Lower leg skin (tissue), 3 donors: Measurements from ENCODE around the gene CHD5.

ENCODE experiments used
- POLR2A ChIP-seq, 2 donors: fragments of 450-650 bp; IDR thresholded peaks; one replicate each; pipeline ENCODE4 v1.6.1; 2016 to 2017; ENCODE audit warnings: antibody characterized with exemption in 2 of 2, mild to moderate bottlenecking in 1 of 2, moderate library complexity in 1 of 2
- TF ChIP-seq, protein P1 (sequence below), 3 donors: fragments of 450-650 bp; IDR thresholded peaks; one replicate each; pipeline ENCODE4 v1.5.1; 2016; ENCODE audit warnings: antibody characterized with exemption in 3 of 3, mild to moderate bottlenecking in 3 of 3, moderate library complexity in 2 of 3

DNA sequence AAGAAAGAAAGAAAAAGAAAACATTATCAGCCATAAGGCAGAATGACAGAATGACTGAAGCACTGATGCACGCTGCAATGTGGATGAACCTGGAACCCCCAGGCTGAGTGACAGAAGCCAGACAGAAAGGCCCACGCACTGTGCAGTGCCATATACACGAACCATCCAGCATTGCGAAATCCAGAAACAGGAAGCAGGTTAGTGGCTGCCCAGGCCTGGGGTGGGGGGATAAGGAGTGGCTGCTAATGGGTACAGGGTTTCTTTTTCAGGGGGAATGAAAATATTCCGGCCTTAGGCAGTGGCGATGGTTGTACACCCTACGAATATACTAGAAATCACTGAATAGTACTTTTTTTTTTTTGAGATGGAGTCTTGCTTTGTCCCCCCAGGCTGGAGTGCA is 57.0 kb downstream of the CHD5 start:
- TF ChIP-seq, protein P1, sequence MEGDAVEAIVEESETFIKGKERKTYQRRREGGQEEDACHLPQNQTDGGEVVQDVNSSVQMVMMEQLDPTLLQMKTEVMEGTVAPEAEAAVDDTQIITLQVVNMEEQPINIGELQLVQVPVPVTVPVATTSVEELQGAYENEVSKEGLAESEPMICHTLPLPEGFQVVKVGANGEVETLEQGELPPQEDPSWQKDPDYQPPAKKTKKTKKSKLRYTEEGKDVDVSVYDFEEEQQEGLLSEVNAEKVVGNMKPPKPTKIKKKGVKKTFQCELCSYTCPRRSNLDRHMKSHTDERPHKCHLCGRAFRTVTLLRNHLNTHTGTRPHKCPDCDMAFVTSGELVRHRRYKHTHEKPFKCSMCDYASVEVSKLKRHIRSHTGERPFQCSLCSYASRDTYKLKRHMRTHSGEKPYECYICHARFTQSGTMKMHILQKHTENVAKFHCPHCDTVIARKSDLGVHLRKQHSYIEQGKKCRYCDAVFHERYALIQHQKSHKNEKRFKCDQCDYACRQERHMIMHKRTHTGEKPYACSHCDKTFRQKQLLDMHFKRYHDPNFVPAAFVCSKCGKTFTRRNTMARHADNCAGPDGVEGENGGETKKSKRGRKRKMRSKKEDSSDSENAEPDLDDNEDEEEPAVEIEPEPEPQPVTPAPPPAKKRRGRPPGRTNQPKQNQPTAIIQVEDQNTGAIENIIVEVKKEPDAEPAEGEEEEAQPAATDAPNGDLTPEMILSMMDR (IDR thresholded peaks at IDR 0.05): no peak
- TF ChIP-seq POLR2A (IDR thresholded peaks at IDR 0.05): no peak
